ENCODE results near the gene UIMC1. TPM values are rescaled to one million over a fixed set of nuclear protein-coding genes. Genes with fewer than 3 reads are reported as not detected.

The UIMC1 gene
- total RNA-seq, 2 donors from 2014 or later, result 38.7 to 41.4 TPM

GRCh38 chr5:176941951-176942350, 64.6 kb downstream of the UIMC1 start:
- peaks cover 0 to 8% of the 10 kb centered on the region in 2 donors for H3K36me3 Mint-ChIP-seq
- DNase-seq (ENCODE audit: low spot score in 2 of 2) (no peak), ATAC-seq (no peak)
- H3K9me3 Mint-ChIP-seq, result no peaks in the 10 kb centered on the region
- no peak overlapping the region for H3K27ac Mint-ChIP-seq

- DNase-seq (ENCODE audit: low spot score in 2 of 2) (no peak), ATAC-seq (no peak)
- H3K36me3 Mint-ChIP-seq, result peaks cover 0 to 8% of the 10 kb centered on the region in 2 donors
- no peak overlapping the region for H3K27ac Mint-ChIP-seq
- H3K9me3 Mint-ChIP-seq, result no peaks in the 10 kb centered on the region
Measured at GRCh38 chr5:176938472-176938871, 68.1 kb downstream of the UIMC1 start.

GRCh38 chr5:176935017-176935416, 71.6 kb downstream of the UIMC1 start:
- Mint-ChIP-seq H3K9me3 (no peaks in the 10 kb centered on the region), H3K36me3 (peaks cover 6 to 11% of the 10 kb centered on the region in 2 donors), H3K27ac (peak overlapping the region in 1 of 2 donors; percentile 19)
- ATAC-seq, result no peak
- no peak for DNase-seq (ENCODE audit: low spot score in 2 of 2)

DNA sequence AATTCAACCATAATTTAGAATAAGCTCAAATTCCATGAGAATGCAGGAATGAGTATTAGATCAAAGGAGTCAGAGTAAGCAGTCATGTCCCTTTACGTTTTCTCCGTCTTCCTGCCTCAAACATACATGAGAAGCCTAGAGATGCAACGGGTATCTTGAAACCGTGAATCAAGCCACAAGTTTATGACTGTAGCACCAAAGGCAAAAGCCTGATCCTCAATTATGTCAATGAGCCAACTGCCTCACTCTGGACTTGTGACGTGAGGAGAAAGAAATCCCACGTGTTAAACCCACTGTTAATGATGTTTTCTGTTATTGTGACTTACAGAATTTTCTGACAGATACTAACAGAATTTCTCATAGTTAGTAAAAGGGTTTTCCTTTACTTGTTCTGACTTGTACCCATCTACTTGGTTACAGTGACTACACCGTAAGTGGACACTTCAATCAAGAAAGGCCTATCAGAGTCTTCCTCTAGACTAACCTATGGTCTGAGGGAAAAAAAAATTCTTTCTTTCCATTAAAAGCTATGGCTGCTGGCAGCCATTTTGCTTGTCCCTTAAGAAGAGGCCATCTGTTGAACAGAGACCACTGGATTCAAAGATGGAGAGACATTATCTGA, 72.2 kb downstream of the UIMC1 start:
- H3K36me3 Mint-ChIP-seq, result peaks cover 6 to 12% of the 10 kb centered on the region in 2 donors
- no peak for DNase-seq (ENCODE audit: low spot score in 2 of 2)

DNA sequence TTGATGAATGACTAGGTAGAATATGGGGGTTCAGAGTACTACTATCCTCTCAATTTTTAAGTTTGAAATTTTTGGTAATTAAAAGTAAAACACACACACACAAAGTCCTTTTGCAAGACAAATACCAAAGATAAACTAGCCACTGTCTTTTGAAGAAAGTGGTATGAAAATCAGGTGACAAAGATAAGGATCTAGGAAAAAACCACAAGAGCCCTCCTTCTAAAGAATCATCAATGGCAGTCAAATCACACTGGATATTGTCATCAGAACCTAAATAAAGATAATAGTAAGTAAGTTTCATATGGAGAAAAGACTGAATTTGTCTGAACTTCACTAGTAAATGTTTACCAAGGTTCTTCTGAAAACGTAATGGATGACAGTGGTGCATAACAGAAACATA, 76.9 kb downstream of the UIMC1 start:
- Mint-ChIP-seq H3K9me3 (no peaks in the 10 kb centered on the region), H3K27ac (no peak overlapping the region), H3K36me3 (peaks cover 6 to 12% of the 10 kb centered on the region in 2 donors)
- DNase-seq (ENCODE audit: low spot score in 2 of 2) (no peak), ATAC-seq (no peak)

More for the DNA sequence above, 72.2 kb downstream of the UIMC1 start:
- peak; percentile 53 to 61 for ATAC-seq
- peak overlapping the region in 1 of 2 donors; percentile 19 for H3K27ac Mint-ChIP-seq
- no peaks in the 10 kb centered on the region for H3K9me3 Mint-ChIP-seq

- no peak for DNase-seq (ENCODE audit: low spot score in 2 of 2)
- Mint-ChIP-seq H3K9me3 (no peaks in the 10 kb centered on the region), H3K36me3 (peaks cover 6 to 12% of the 10 kb centered on the region in 2 donors), H3K27ac (no peak overlapping the region)
- ATAC-seq, result no peak
Measured at GRCh38 chr5:176927562-176927961, 79.0 kb downstream of the UIMC1 start.

DNA sequence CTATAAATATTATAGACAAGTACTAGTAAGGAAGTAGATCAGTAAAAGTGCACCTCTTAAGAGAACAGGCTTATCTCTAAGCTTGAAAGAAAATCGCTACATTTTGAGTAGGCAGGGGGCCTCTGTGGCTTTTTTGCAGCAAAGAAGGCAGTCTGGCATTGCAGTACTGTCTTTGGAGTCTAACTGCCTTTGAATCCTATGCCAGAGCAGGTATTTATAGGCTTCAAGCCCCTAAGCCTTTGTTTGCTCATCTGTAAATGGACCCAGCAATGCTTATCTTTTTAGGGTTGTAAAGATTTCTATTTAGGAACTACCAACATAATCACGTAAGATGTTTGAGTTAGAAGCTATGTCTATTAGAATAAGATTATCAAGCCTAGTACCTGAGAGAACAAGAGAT, 83.8 kb downstream of the UIMC1 start:
- ATAC-seq (no peak), DNase-seq (ENCODE audit: low spot score in 2 of 2) (no peak)
- Mint-ChIP-seq H3K9me3 (no peaks in the 10 kb centered on the region), H3K36me3 (no peaks in the 10 kb centered on the region), H3K27ac (no peak overlapping the region)

DNA sequence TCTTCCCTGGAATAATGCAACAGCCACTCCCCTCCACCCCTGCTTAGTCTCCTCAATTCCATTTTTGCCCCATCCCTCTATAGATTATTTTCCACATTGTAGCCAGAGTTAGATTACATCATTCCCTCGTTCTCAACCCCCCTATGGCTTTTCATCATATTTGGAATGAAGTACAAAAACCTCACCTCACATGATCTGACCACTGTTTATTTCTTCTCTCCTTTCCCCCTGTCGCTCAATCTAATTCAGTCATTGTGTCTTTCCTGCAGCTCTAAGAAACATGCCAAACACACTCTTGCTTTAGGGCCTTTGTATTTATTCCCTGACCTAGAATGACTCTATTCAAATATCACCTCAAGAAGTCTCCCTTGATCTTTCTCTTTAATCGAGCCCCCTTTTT, 84.9 kb downstream of the UIMC1 start:
- peak overlapping the region in 1 of 2 donors; percentile 9 for H3K27ac Mint-ChIP-seq
- H3K9me3 Mint-ChIP-seq, result no peaks in the 10 kb centered on the region
- H3K36me3 Mint-ChIP-seq, result no peaks in the 10 kb centered on the region
- ATAC-seq (no peak), DNase-seq (ENCODE audit: low spot score in 2 of 2) (no peak)

GRCh38 chr5:176918613-176919012, 88.0 kb downstream of the UIMC1 start:
- no peaks in the 10 kb centered on the region for H3K36me3 Mint-ChIP-seq
- ATAC-seq (no peak), DNase-seq (ENCODE audit: low spot score in 2 of 2) (no peak)
- peak overlapping the region in 1 of 2 donors; percentile 46 for H3K27ac Mint-ChIP-seq
- no peaks in the 10 kb centered on the region for H3K9me3 Mint-ChIP-seq

- ATAC-seq (no peak), DNase-seq (ENCODE audit: low spot score in 2 of 2) (no peak)
- no peak overlapping the region for H3K27ac Mint-ChIP-seq
- H3K9me3 Mint-ChIP-seq, result no peaks in the 10 kb centered on the region
- no peaks in the 10 kb centered on the region for H3K36me3 Mint-ChIP-seq
Measured at GRCh38 chr5:176916337-176916736, 90.2 kb downstream of the UIMC1 start.

DNA sequence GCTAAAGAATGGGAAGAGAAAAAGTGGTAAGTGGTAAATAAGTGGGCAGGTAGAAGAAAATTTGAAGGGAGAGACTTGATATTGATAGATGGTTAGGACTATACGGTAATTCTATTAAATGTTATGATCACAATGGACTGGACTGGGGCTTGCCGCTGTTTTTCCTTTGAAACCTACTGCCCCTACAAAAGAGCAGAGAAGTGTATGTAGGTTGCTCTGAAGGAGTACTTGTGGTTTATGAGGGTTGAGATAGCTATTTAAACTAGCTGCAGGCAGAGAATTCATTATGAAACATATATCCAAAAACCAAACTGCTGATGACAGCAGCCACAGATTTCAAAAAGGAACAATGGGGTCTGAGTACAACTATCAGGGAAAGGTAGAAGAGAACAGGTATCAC, 90.7 kb downstream of the UIMC1 start:
- no peaks in the 10 kb centered on the region for H3K36me3 Mint-ChIP-seq
- ATAC-seq, result no peak
- DNase-seq (ENCODE audit: low spot score in 2 of 2), result no peak
- H3K27ac Mint-ChIP-seq, result peak overlapping the region in 1 of 2 donors; percentile 11
- H3K9me3 Mint-ChIP-seq, result no peaks in the 10 kb centered on the region

DNA sequence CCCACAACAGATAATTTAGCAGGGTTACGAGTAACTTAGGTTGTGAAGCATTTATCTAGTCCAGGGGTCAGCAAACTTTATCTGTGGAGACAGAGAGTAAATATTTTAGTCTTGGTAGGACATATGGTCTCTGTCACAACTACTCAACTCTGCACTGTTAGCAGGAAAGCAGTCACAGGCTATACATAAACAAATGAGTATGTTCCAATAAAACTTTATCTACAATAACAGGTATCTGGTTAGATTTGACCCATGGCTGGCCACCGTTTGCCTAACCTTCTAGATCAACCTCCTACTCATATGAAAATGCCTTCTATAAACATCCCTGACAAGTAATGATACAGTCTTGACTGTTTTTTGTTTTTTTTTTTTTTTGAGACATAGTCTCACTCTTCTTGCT, 94.5 kb downstream of the UIMC1 start:
- Mint-ChIP-seq H3K36me3 (no peaks in the 10 kb centered on the region), H3K27ac (no peak overlapping the region), H3K9me3 (no peaks in the 10 kb centered on the region)
- no peak for ATAC-seq
- DNase-seq (ENCODE audit: low spot score in 2 of 2), result no peak

DNA sequence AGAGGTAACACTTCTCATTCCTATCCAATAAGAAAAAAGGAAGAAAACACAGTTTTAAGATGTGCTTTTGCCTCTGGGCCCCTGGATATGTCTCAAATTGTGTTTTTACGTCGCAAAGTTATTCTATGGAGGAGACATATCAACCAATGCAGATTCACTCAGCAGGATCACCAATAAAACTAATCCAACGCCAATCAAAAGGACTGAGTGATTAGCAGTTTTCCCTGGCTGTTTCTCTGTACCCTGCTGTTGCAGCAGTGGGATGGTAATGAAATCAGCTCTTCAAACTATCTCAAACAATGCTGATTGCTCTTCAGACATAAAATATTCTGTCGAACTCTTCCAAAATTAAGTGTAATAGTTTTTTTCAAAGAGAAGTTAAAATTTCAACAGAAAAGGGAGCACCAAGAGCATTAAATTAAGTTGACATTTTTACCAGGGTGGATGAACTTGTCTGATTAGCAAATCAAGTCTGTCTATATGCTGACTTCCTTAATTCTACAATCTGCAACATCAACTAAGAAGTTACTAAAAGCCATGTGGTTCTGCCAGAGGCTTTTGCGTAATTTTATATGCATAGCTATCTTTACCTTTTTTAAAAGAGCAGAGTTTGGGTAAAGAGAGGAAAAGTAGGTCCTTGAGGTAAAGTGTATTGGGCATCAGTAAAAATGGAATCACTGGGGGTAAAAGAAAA, 97.8 kb downstream of the UIMC1 start:
- no peak for DNase-seq (ENCODE audit: low spot score in 2 of 2)
- H3K9me3 Mint-ChIP-seq, result no peaks in the 10 kb centered on the region
- ATAC-seq, result no peak
- H3K36me3 Mint-ChIP-seq, result peaks cover 0 to 16% of the 10 kb centered on the region in 2 donors
- H3K27ac Mint-ChIP-seq, result no peak overlapping the region

- Mint-ChIP-seq H3K9me3 (no peaks in the 10 kb centered on the region), H3K27ac (no peak overlapping the region), H3K36me3 (peaks cover 2 to 16% of the 10 kb centered on the region in 2 donors)
- no peak for DNase-seq (ENCODE audit: low spot score in 2 of 2)
- ATAC-seq, result no peak
Measured at GRCh38 chr5:176906796-176907195, 99.8 kb downstream of the UIMC1 start.

- peaks cover 8 to 18% of the 10 kb centered on the region in 2 donors for H3K36me3 Mint-ChIP-seq
- no peak for DNase-seq (ENCODE audit: low spot score in 2 of 2)
- H3K27ac Mint-ChIP-seq, result no peak overlapping the region
- ATAC-seq, result no peak
- H3K9me3 Mint-ChIP-seq, result no peaks in the 10 kb centered on the region
Measured at GRCh38 chr5:176906126-176906525, 100.5 kb downstream of the UIMC1 start.

GRCh38 chr5:176904276-176904675, 102.3 kb downstream of the UIMC1 start:
- H3K36me3 Mint-ChIP-seq, result peaks cover 11 to 20% of the 10 kb centered on the region in 2 donors
- DNase-seq (ENCODE audit: low spot score in 2 of 2) (no peak), ATAC-seq (no peak)
- no peaks in the 10 kb centered on the region for H3K9me3 Mint-ChIP-seq
- H3K27ac Mint-ChIP-seq, result no peak overlapping the region

DNA sequence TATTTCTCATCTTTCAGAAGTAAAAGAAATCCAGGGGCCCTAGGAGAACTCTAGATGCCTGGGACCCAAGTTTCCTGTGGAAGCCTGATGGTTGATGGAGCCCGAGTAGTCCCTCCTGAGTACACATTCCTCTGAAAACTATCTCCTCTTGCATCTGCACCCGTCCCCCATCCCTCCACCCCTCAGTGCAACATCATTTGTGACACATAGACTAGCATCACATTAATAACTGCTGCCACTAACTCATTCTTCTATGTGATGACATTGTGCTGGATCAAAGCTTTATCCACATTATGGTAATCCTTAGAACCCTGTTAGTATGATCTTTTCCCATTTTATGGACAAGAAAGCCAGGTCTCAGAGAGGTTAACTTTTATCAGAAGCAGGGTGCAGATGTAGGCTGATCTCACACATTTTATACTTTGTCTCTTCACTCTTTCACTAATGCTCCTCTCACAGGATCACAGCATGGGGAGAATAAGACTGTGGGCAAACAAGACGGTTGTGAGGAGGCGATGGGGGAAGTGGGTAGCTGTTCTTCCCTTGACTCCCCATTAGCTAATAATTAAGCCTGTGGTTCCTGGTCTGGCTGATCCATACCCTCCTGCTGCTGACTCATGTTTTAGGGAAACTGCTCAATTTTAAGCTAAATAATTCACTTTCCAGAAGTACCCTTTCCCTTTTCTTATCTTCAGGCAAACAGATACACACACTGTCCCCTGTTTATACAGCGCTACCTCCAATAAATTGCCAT, 103.5 kb downstream of the UIMC1 start:
- H3K27ac Mint-ChIP-seq, result peak overlapping the region in 1 of 2 donors; percentile 53

More for the DNA sequence above, 103.5 kb downstream of the UIMC1 start:
- no peak for DNase-seq (ENCODE audit: low spot score in 2 of 2)
- Mint-ChIP-seq H3K36me3 (peaks cover 11 to 20% of the 10 kb centered on the region in 2 donors), H3K9me3 (no peaks in the 10 kb centered on the region)
- ATAC-seq, result no peak

All from activated naive CD4-positive, alpha-beta T cell treated with anti-CD3 and anti-CD28 coated beads, Interleukin-2, amount 50 U/mL, for 72 hours (primary cell).